H1 (cell line): Measurements from ENCODE around the gene UGT1A8. TPM values are rescaled to one million over a fixed set of nuclear protein-coding genes. Genes with fewer than 3 reads are reported as not detected.
"Not testable (repeated sequence)": the region's sequence is repeated elsewhere in the genome, so short reads cannot be mapped to it uniquely, and the experiment has no call there.

Experiments
- CTCF ChIA-PET: fragments of 300-600 bp; sonication (Branson Sonifier 250); formaldehyde crosslinking; loops from one replicate; lab custom pipeline; 2021; ENCODE audit not compliant: partially characterized antibody; lab: Charles Lee
- POLR2A ChIA-PET: fragments of 300-600 bp; sonication (Branson Sonifier 250); formaldehyde crosslinking; loops from one replicate; lab custom pipeline; 2021; ENCODE audit warnings: inconsistent platforms; ENCODE audit not compliant: partially characterized antibody; lab: Charles Lee
- DNase-seq, 2 experiments: peaks; one replicate each; pipeline versions ENCODE4 v3.0.0 to v3.0.0-alpha.2; 2010 to 2022; ENCODE audit warnings: low spot score in 2 of 2, low read depth in 1 of 2, mixed read lengths in 1 of 2
- FAIRE-seq: peaks from 2 replicates; lab custom pipeline; 2011; peaks lifted over from hg19 to GRCh38; lab: Jason Lieb, UNC
- H2AFZ ChIP-seq: 2 replicates; pipeline ENCODE4 v1.8.1; 2012; ENCODE audit warnings: low read length, inconsistent platforms
- H2AK5ac ChIP-seq: 2 replicates; pipeline ENCODE4 v1.6.1; 2013; ENCODE audit warnings: low read depth, low read length
- H2BK120ac ChIP-seq: replicated peaks from 2 replicates; pipeline ENCODE3; 2013; ENCODE audit warnings: low read depth, low read length, inconsistent platforms
- H2BK12ac ChIP-seq: 2 replicates; pipeline ENCODE4 v1.6.1; 2013; ENCODE audit warnings: low read depth, low read length
- H2BK15ac ChIP-seq: 2 replicates; pipeline ENCODE4 v1.6.1; 2013; ENCODE audit warnings: low read length
- H2BK20ac ChIP-seq: 2 replicates; pipeline ENCODE4 v1.6.1; 2013; ENCODE audit warnings: low read length
- H2BK5ac ChIP-seq: 2 replicates; pipeline ENCODE4 v1.6.1; 2013; ENCODE audit warnings: low read depth, low read length
- H3K14ac ChIP-seq: 2 replicates; pipeline ENCODE4 v1.6.1; 2013; ENCODE audit warnings: inconsistent platforms; ENCODE audit not compliant: insufficient read length
- H3K18ac ChIP-seq: 2 replicates; pipeline ENCODE4 v1.6.1; 2013; ENCODE audit warnings: low read length; ENCODE audit errors: extremely low read depth
- H3K23ac ChIP-seq: 2 replicates; pipeline ENCODE4 v1.6.1; 2013; ENCODE audit warnings: inconsistent platforms; ENCODE audit not compliant: insufficient read length
- H3K23me2 ChIP-seq: 2 replicates; pipeline ENCODE4 v1.6.1; 2013; ENCODE audit warnings: low read depth, low read length
- H3K27ac ChIP-seq: 2 replicates; pipeline ENCODE4 v1.6.1; 2011; ENCODE audit warnings: low read depth, low read length, inconsistent platforms
- H3K27me3 ChIP-seq, 4 experiments: replicated peaks in 1 of 4; 1 replicate in 1 of 4; 2 replicates in 3 of 4; pipeline versions ENCODE4 v1.6.1 to v1.8.1; 2011 to 2013; ENCODE audit warnings: low read length in 3 of 4, mild to moderate bottlenecking in 3 of 4, inconsistent platforms in 2 of 4, mixed read lengths in 2 of 4, moderate library complexity in 1 of 4; ENCODE audit not compliant: control insufficient read depth in 3 of 4, insufficient read depth in 3 of 4; ENCODE audit errors: extremely low read depth in 1 of 4
- H3K36me3 ChIP-seq, 4 experiments: 2 replicates each; pipeline versions ENCODE4 v1.6.1 to v1.8.1; 2011 to 2013; ENCODE audit warnings: mild to moderate bottlenecking in 4 of 4, low read length in 3 of 4, moderate library complexity in 2 of 4, control low read depth in 1 of 4, inconsistent platforms in 1 of 4; ENCODE audit not compliant: insufficient read depth in 4 of 4, control insufficient read depth in 2 of 4
- H3K4ac ChIP-seq: replicated peaks from 2 replicates; pipeline ENCODE3; 2013; ENCODE audit warnings: low read length, low read depth, mixed read lengths, inconsistent platforms; ENCODE audit not compliant: insufficient read length
- H3K4me1 ChIP-seq, 4 experiments: replicated peaks in 1 of 4; 1 replicate in 1 of 4; 2 replicates in 3 of 4; pipeline versions ENCODE4 v1.6.1 to v1.8.1; 2011 to 2013; ENCODE audit warnings: low read length in 3 of 4, inconsistent platforms in 2 of 4, mixed read lengths in 1 of 4; ENCODE audit not compliant: insufficient read depth in 4 of 4, control insufficient read depth in 3 of 4
- H3K4me2 ChIP-seq, 2 experiments: 2 replicates each; pipeline versions ENCODE4 v1.6.1 to v1.8.1; 2011 to 2013; ENCODE audit warnings: low read depth in 2 of 2, low read length in 2 of 2, control low read depth in 1 of 2, inconsistent platforms in 1 of 2, mild to moderate bottlenecking in 1 of 2; ENCODE audit not compliant: insufficient read depth in 1 of 2
- H3K4me3 ChIP-seq, 4 experiments: fragments of 200-600, 300-600 bp in 1 of 4; sonication (generic), shearing (Covaris generic), sonication (Bioruptor Twin) in 1 of 4; 2 replicates each; pipeline versions ENCODE4 v1.5.1 to v1.8.1; 2011 to 2016; ENCODE audit warnings: low read length in 4 of 4, low read depth in 3 of 4, control low read depth in 2 of 4, inconsistent platforms in 2 of 4, mild to moderate bottlenecking in 2 of 4, mixed read lengths in 1 of 4, moderate library complexity in 1 of 4; ENCODE audit not compliant: insufficient read depth in 2 of 4; ENCODE audit errors: extremely low read depth in 1 of 4
- H3K56ac ChIP-seq: replicated peaks from 2 replicates; pipeline ENCODE3; 2013; ENCODE audit warnings: low read depth, mild to moderate bottlenecking, mixed read lengths, low read length, inconsistent platforms; ENCODE audit not compliant: insufficient read length
- H3K79me1 ChIP-seq: 2 replicates; pipeline ENCODE4 v1.6.1; 2013; ENCODE audit warnings: low read depth, low read length, control low read depth
- H3K79me2 ChIP-seq, 2 experiments: 2 replicates each; pipeline versions ENCODE4 v1.6.1 to v1.8.1; 2012 to 2013; ENCODE audit warnings: low read length in 2 of 2, mild to moderate bottlenecking in 2 of 2, inconsistent platforms in 1 of 2; ENCODE audit not compliant: insufficient read depth in 2 of 2, control insufficient read depth in 1 of 2
- H3K9ac ChIP-seq, 4 experiments: replicated peaks in 1 of 4; 1 replicate in 1 of 4; 2 replicates in 3 of 4; pipeline versions ENCODE4 v1.6.1 to v1.8.1; 2011 to 2013; ENCODE audit warnings: low read depth in 3 of 4, low read length in 3 of 4, control low read depth in 2 of 4, mild to moderate bottlenecking in 2 of 4, moderate library complexity in 2 of 4, inconsistent platforms in 1 of 4; ENCODE audit errors: extremely low read depth in 1 of 4
- H3K9me3 ChIP-seq, 2 experiments: 2 replicates each; pipeline versions ENCODE4 v1.6.1 to v1.8.1; 2012 to 2013; ENCODE audit warnings: mild to moderate bottlenecking in 2 of 2, moderate library complexity in 2 of 2, control low read depth in 1 of 2, inconsistent platforms in 1 of 2, low read depth in 1 of 2, low read length in 1 of 2, mixed read lengths in 1 of 2; ENCODE audit not compliant: insufficient read depth in 2 of 2
- H4K20me1 ChIP-seq, 2 experiments: replicated peaks in 1 of 2; 2 replicates each; pipeline versions ENCODE3 to v1.8.1; 2011 to 2013; ENCODE audit warnings: inconsistent platforms in 2 of 2, low read length in 2 of 2, mild to moderate bottlenecking in 1 of 2; ENCODE audit not compliant: insufficient read depth in 2 of 2, control insufficient read depth in 1 of 2
- H4K5ac ChIP-seq: 2 replicates; pipeline ENCODE4 v1.6.1; 2013; ENCODE audit warnings: low read length, low read depth, mixed read lengths, inconsistent platforms; ENCODE audit not compliant: insufficient read length
- H4K8ac ChIP-seq: 2 replicates; pipeline ENCODE4 v1.8.0; 2013; ENCODE audit warnings: mild to moderate bottlenecking, moderate library complexity, low read length, inconsistent platforms; ENCODE audit not compliant: insufficient read depth; ENCODE audit errors: extremely low read depth
- H4K91ac ChIP-seq: replicated peaks from 2 replicates; pipeline ENCODE3; 2013; ENCODE audit warnings: low read length, mixed read lengths, inconsistent platforms; ENCODE audit not compliant: insufficient read length
- WGBS, 2 experiments: shearing (Covaris generic) in 1 of 2; methylation state at CpG; one replicate each; pipeline versions ENCODE4 v1.1.6 to v1.1.7; 2013 to 2015; ENCODE audit warnings: low lambda C conversion rate in 2 of 2, mixed read lengths in 2 of 2, inconsistent platforms in 1 of 2, low coverage in 1 of 2, missing lambda C conversion rate in 1 of 2; ENCODE audit not compliant: insufficient replicate concordance in 2 of 2, insufficient coverage in 1 of 2, insufficient read length in 1 of 2; ENCODE audit errors: extremely low coverage in 1 of 2, missing lambda C conversion rate in 1 of 2; 5-methylcytosine and 5-hydroxymethylcytosine counted together
- polyA plus RNA-seq, 7 experiments: library from polyadenylated mRNA; depleted of rRNA in 3 of 7; stranded (reverse) in 5 of 7; unstranded in 2 of 7; fragments of >200 nt in 5 of 7; fragments of 200-250 nt in 2 of 7; gene quantifications; 1 replicate in 5 of 7; 2 replicates in 1 of 7; 4 replicates in 1 of 7; pipeline versions ENCODE4 v1.2.1 to v1.2.3, GENCODE V29; 2011 to 2013; ENCODE audit warnings: missing spikeins in 2 of 7, mixed read lengths in 2 of 7
- total RNA-seq: library from RNA; stranded (reverse); fragmentation: NEBNext Ultra II Directional; extraction: Animal tissue kit (Norgen Biotek cat#: 25700); gene quantifications from 2 replicates; pipeline ENCODE4 v1.2.1, GENCODE V29; 2021

The UGT1A8 gene
- total and polyA plus RNA-seq, 2 of the 8 experiments (the other 6 are each of a cell fraction or from before 2014, with no cell fraction given), result not detected

DNA sequence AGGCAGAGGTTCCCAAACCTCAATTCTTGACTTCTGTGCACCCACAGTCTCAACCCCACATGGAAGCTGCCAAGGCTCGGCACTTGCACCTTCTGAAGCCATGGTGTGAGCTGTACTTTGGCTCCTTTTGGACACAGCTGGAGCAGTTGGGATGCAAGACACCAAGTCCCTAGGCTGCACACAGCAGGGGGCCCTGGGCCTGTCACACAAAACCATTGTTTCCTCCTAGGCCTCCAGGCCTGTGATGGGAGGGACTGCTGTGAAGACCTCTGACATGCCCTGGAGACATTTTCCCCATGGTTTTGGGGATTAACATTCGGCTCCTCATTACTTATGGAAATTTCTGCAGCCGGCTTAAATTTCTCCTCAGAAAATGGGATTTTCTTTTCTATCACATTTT is 28.6 kb downstream of the UGT1A8 start:
- H2AK5ac ChIP-seq, H3K14ac ChIP-seq, CTCF ChIA-PET, H4K8ac ChIP-seq, H4K5ac ChIP-seq, H2AFZ ChIP-seq, H3K36me3 ChIP-seq, H3K4me1 ChIP-seq, H3K23me2 ChIP-seq, H3K23ac ChIP-seq, H2BK120ac ChIP-seq, H3K9ac ChIP-seq, H3K79me1 ChIP-seq, H2BK15ac ChIP-seq, DNase-seq, H3K18ac ChIP-seq, H3K27me3 ChIP-seq, POLR2A ChIA-PET, H2BK12ac ChIP-seq, H2BK20ac ChIP-seq, H3K4me3 ChIP-seq, H3K4ac ChIP-seq, H4K20me1 ChIP-seq, H3K27ac ChIP-seq, FAIRE-seq, H3K56ac ChIP-seq, H2BK5ac ChIP-seq, H3K4me2 ChIP-seq, H3K79me2 ChIP-seq, H4K91ac ChIP-seq: not testable (repeated sequence)
- peaks cover 15% of the 10 kb centered on the region in 2 experiments for H3K9me3 ChIP-seq
- 96% methylated on average over 3 of the region's 3 CpGs; no CpG with 5 or more reads in 1 of the 2 experiments for WGBS, 2 experiments
